ENCODE data around the gene FNIP2. TPM values are rescaled to one million over a fixed set of nuclear protein-coding genes. Genes with fewer than 3 reads are reported as not detected.
"Not testable (repeated sequence)": the region's sequence is repeated elsewhere in the genome, so short reads cannot be mapped to it uniquely, and the experiment has no call there.

FNIP2 gene
- total RNA-seq, 8 experiments from 2014 or later: 16.2 to 47.4 (median 27.3) TPM

- Histone ChIP-seq H3K27ac (no peak overlapping the region), H3K4me3 (no peak overlapping the region), H3K4me1 (replicated peaks in 1 of 2) (peaks cover 25 to 26% of the 10 kb centered on the region in 2 donors)
- in situ Hi-C loops (cut with MboI; ENCODE audit: low pct_unique_long_range_greater_than_20kb in 2 of 9, low sequenced_read_pairs in 9 of 9, unreplicated experiment in 9 of 9): no loop called here
- 0 to 57% (median 43%) methylated on average over 2 to 4 of the region's 4 CpGs for WGBS, 10 experiments
- peak in 5 of 8 experiments; percentile 18 to 53 (median 24) for ATAC-seq (replicated peaks in 6 of 8)
Measured at GRCh38 chr4:158786121-158786601, 17.3 kb downstream of the FNIP2 start.

GRCh38 chr4:158786955-158787354, 18.1 kb downstream of the FNIP2 start:
- in situ Hi-C loops (cut with MboI; ENCODE audit: low pct_unique_long_range_greater_than_20kb in 2 of 9, low sequenced_read_pairs in 9 of 9, unreplicated experiment in 9 of 9): no loop called here
- peaks cover 25 to 26% of the 10 kb centered on the region in 2 donors for H3K4me1 ChIP-seq (replicated peaks in 1 of 2)
- no peak for ATAC-seq (replicated peaks in 6 of 8)
- no peak overlapping the region for H3K27ac ChIP-seq
- H3K4me3 ChIP-seq: no peak overlapping the region

GRCh38 chr4:158787709-158788475, 19.1 kb downstream of the FNIP2 start:
- in situ Hi-C loops (cut with MboI; ENCODE audit: low pct_unique_long_range_greater_than_20kb in 2 of 9, low sequenced_read_pairs in 9 of 9, unreplicated experiment in 9 of 9): no loop called here
- WGBS, 10 experiments: 88 to 98% (median 93%) methylated on average over 5 to 12 of the region's 15 CpGs
- no peak for ATAC-seq (replicated peaks in 6 of 8)
- peaks cover 17 to 21% of the 10 kb centered on the region in 2 donors for H3K4me1 ChIP-seq (replicated peaks in 1 of 2)
- no peak overlapping the region for H3K4me3 ChIP-seq
- no peak overlapping the region for H3K27ac ChIP-seq

- 55 to 100% (median 100%) methylated on average over 1 of the region's 1 CpG; no CpG with 5 or more reads in 5 of the 10 experiments for WGBS, 10 experiments
- Histone ChIP-seq H3K4me1 (replicated peaks in 1 of 2) (peaks cover 13 to 15% of the 10 kb centered on the region in 2 donors), H3K4me3 (no peak overlapping the region), H3K27ac (no peak overlapping the region)
- no peak for ATAC-seq (replicated peaks in 6 of 8)
- in situ Hi-C loops (cut with MboI; ENCODE audit: low pct_unique_long_range_greater_than_20kb in 2 of 9, low sequenced_read_pairs in 9 of 9, unreplicated experiment in 9 of 9): no loop called here
Measured at GRCh38 chr4:158788516-158788915, 19.7 kb downstream of the FNIP2 start.

GRCh38 chr4:158789853-158790252, 21.0 kb downstream of the FNIP2 start:
- H3K27ac ChIP-seq: no peak overlapping the region
- ATAC-seq (replicated peaks in 6 of 8): no peak
- no peak overlapping the region for H3K4me3 ChIP-seq
- in situ Hi-C loops (cut with MboI; ENCODE audit: low pct_unique_long_range_greater_than_20kb in 2 of 9, low sequenced_read_pairs in 9 of 9, unreplicated experiment in 9 of 9): no loop called here
- H3K4me1 ChIP-seq (replicated peaks in 1 of 2): peaks cover 12 to 13% of the 10 kb centered on the region in 2 donors
- 91 to 100% (median 98%) methylated on average over 1 to 7 of the region's 8 CpGs; no CpG with 5 or more reads in 1 of the 10 experiments for WGBS, 10 experiments

GRCh38 chr4:158793021-158793420, 24.2 kb downstream of the FNIP2 start:
- WGBS, 10 experiments: 43 to 100% (median 60%) methylated on average over 1 of the region's 1 CpG; no CpG with 5 or more reads in 5 of the 10 experiments
- ATAC-seq (replicated peaks in 6 of 8): peak in 2 of 8 experiments; percentile 36 to 73
- Histone ChIP-seq H3K27ac (no peak overlapping the region), H3K4me1 (replicated peaks in 1 of 2) (peaks cover 0 to 8% of the 10 kb centered on the region in 2 donors), H3K4me3 (no peak overlapping the region)
- in situ Hi-C loops (cut with MboI; ENCODE audit: low pct_unique_long_range_greater_than_20kb in 2 of 9, low sequenced_read_pairs in 9 of 9, unreplicated experiment in 9 of 9): no loop called here

- in situ Hi-C loops (cut with MboI; ENCODE audit: low pct_unique_long_range_greater_than_20kb in 2 of 9, low sequenced_read_pairs in 9 of 9, unreplicated experiment in 9 of 9); H3K4me3 ChIP-seq; H3K27ac ChIP-seq; ATAC-seq (replicated peaks in 6 of 8); H3K4me1 ChIP-seq (replicated peaks in 1 of 2): not testable (repeated sequence)
- WGBS, 10 experiments: 83 to 100% (median 100%) methylated on average over 1 of the region's 1 CpG; no CpG with 5 or more reads in 6 of the 10 experiments
Measured at GRCh38 chr4:158793430-158793829, 24.6 kb downstream of the FNIP2 start.

- no peak overlapping the region for H3K27ac ChIP-seq
- H3K4me3 ChIP-seq: no peak overlapping the region
- no peaks in the 10 kb centered on the region for H3K4me1 ChIP-seq (replicated peaks in 1 of 2)
- 50 to 100% (median 95%) methylated on average over 1 to 7 of the region's 7 CpGs; no CpG with 5 or more reads in 1 of the 10 experiments for WGBS, 10 experiments
- peak in 1 of 8 experiments; percentile 41 for ATAC-seq (replicated peaks in 6 of 8)
- in situ Hi-C loops (cut with MboI; ENCODE audit: low pct_unique_long_range_greater_than_20kb in 2 of 9, low sequenced_read_pairs in 9 of 9, unreplicated experiment in 9 of 9): no loop called here
Measured at GRCh38 chr4:158796370-158797140, 27.7 kb downstream of the FNIP2 start.

GRCh38 chr4:158798062-158798461, 29.2 kb downstream of the FNIP2 start:
- Histone ChIP-seq H3K4me1 (replicated peaks in 1 of 2) (no peaks in the 10 kb centered on the region), H3K4me3 (no peak overlapping the region), H3K27ac (no peak overlapping the region)
- in situ Hi-C loops (cut with MboI; ENCODE audit: low pct_unique_long_range_greater_than_20kb in 2 of 9, low sequenced_read_pairs in 9 of 9, unreplicated experiment in 9 of 9): no loop called here
- no peak for ATAC-seq (replicated peaks in 6 of 8)
- WGBS, 10 experiments: 67 to 93% (median 87%) methylated on average over 1 to 7 of the region's 7 CpGs; no CpG with 5 or more reads in 5 of the 10 experiments

GRCh38 chr4:158799013-158799770, 30.4 kb downstream of the FNIP2 start:
- no peaks in the 10 kb centered on the region for H3K4me1 ChIP-seq (replicated peaks in 1 of 2)
- H3K27ac ChIP-seq: no peak overlapping the region
- H3K4me3 ChIP-seq: no peak overlapping the region
- in situ Hi-C loops (cut with MboI; ENCODE audit: low pct_unique_long_range_greater_than_20kb in 2 of 9, low sequenced_read_pairs in 9 of 9, unreplicated experiment in 9 of 9): no loop called here
- ATAC-seq (replicated peaks in 6 of 8): no peak

GRCh38 chr4:158799856-158800255, 31.0 kb downstream of the FNIP2 start:
- 67 to 93% (median 80%) methylated on average over 1 to 7 of the region's 7 CpGs for WGBS, 10 experiments

GRCh38 chr4:158801066-158801465, 32.2 kb downstream of the FNIP2 start:
- 80 to 100% (median 92%) methylated on average over 1 to 3 of the region's 4 CpGs; no CpG with 5 or more reads in 4 of the 10 experiments for WGBS, 10 experiments
- ATAC-seq (replicated peaks in 6 of 8): no peak
- Histone ChIP-seq H3K4me3 (no peak overlapping the region), H3K27ac (no peak overlapping the region), H3K4me1 (replicated peaks in 1 of 2) (peaks cover 8 to 11% of the 10 kb centered on the region in 2 donors)
- in situ Hi-C loops (cut with MboI; ENCODE audit: low pct_unique_long_range_greater_than_20kb in 2 of 9, low sequenced_read_pairs in 9 of 9, unreplicated experiment in 9 of 9): no loop called here

More at GRCh38 chr4:158799856-158800255, 31.0 kb downstream of the FNIP2 start:
- no peaks in the 10 kb centered on the region for H3K4me1 ChIP-seq (replicated peaks in 1 of 2)
- H3K27ac ChIP-seq: no peak overlapping the region
- in situ Hi-C loops (cut with MboI; ENCODE audit: low pct_unique_long_range_greater_than_20kb in 2 of 9, low sequenced_read_pairs in 9 of 9, unreplicated experiment in 9 of 9): no loop called here
- no peak for ATAC-seq (replicated peaks in 6 of 8)
- H3K4me3 ChIP-seq: no peak overlapping the region

GRCh38 chr4:158801677-158802076, 32.9 kb downstream of the FNIP2 start:
- H3K27ac ChIP-seq: no peak overlapping the region
- H3K4me3 ChIP-seq: no peak overlapping the region
- no peak for ATAC-seq (replicated peaks in 6 of 8)
- in situ Hi-C loops (cut with MboI; ENCODE audit: low pct_unique_long_range_greater_than_20kb in 2 of 9, low sequenced_read_pairs in 9 of 9, unreplicated experiment in 9 of 9): no loop called here
- H3K4me1 ChIP-seq (replicated peaks in 1 of 2): peaks cover 14% of the 10 kb centered on the region in 2 donors
- WGBS, 10 experiments: 97 to 100% (median 100%) methylated on average over 1 to 3 of the region's 3 CpGs; no CpG with 5 or more reads in 4 of the 10 experiments
